ENCODE measurements around the gene CDC42EP4. TPM values are rescaled to one million over a fixed set of nuclear protein-coding genes. Genes with fewer than 3 reads are reported as not detected.

The CDC42EP4 gene
- total and polyA plus RNA-seq, 9 of the 15 experiments (the other 6 are each of a cell fraction or from before 2014, with no cell fraction given) = 0.65 to 20.8 (median 12.3) TPM

DNA sequence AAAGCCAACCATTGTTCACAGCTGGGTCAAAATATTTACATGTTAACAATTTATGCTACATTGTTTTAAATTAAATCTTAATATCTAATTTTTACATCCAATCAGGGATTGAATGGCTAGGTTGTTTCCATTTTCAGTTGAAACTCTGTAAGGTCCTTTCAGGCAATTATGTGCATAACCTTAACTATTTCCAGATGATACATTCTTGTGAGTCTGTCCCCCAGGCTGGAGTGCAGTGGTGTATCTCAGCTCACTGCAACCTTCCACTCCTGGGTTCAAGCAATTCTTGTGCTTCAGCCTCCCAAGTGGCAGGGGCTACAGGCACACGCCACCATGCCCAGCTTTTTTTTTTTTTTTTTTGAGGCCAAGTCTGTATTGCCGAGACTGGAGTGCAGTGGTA, 10.4 kb downstream of the CDC42EP4 start (continued):
- TF ChIP-seq, protein P1, sequence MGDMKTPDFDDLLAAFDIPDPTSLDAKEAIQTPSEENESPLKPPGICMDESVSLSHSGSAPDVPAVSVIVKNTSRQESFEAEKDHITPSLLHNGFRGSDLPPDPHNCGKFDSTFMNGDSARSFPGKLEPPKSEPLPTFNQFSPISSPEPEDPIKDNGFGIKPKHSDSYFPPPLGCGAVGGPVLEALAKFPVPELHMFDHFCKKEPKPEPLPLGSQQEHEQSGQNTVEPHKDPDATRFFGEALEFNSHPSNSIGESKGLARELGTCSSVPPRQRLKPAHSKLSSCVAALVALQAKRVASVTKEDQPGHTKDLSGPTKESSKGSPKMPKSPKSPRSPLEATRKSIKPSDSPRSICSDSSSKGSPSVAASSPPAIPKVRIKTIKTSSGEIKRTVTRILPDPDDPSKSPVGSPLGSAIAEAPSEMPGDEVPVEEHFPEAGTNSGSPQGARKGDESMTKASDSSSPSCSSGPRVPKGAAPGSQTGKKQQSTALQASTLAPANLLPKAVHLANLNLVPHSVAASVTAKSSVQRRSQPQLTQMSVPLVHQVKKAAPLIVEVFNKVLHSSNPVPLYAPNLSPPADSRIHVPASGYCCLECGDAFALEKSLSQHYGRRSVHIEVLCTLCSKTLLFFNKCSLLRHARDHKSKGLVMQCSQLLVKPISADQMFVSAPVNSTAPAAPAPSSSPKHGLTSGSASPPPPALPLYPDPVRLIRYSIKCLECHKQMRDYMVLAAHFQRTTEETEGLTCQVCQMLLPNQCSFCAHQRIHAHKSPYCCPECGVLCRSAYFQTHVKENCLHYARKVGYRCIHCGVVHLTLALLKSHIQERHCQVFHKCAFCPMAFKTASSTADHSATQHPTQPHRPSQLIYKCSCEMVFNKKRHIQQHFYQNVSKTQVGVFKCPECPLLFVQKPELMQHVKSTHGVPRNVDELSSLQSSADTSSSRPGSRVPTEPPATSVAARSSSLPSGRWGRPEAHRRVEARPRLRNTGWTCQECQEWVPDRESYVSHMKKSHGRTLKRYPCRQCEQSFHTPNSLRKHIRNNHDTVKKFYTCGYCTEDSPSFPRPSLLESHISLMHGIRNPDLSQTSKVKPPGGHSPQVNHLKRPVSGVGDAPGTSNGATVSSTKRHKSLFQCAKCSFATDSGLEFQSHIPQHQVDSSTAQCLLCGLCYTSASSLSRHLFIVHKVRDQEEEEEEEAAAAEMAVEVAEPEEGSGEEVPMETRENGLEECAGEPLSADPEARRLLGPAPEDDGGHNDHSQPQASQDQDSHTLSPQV (IDR thresholded peaks at IDR 0.05) = no peak
- TF ChIP-seq ZBTB17 (CRISPR knock-in tag; IDR thresholded peaks at IDR 0.05) (no peak), HEY1 (CRISPR knock-in tag; IDR thresholded peaks at IDR 0.05; ENCODE audit: borderline replicate concordance) (no peak), ZFP36 (IDR thresholded peaks at IDR 0.05; ENCODE audit: low read depth, low read length, partially characterized antibody) (no peak), BCL6 (CRISPR knock-in tag; IDR thresholded peaks at IDR 0.05) (no peak)
- TF ChIP-seq, protein P2, sequence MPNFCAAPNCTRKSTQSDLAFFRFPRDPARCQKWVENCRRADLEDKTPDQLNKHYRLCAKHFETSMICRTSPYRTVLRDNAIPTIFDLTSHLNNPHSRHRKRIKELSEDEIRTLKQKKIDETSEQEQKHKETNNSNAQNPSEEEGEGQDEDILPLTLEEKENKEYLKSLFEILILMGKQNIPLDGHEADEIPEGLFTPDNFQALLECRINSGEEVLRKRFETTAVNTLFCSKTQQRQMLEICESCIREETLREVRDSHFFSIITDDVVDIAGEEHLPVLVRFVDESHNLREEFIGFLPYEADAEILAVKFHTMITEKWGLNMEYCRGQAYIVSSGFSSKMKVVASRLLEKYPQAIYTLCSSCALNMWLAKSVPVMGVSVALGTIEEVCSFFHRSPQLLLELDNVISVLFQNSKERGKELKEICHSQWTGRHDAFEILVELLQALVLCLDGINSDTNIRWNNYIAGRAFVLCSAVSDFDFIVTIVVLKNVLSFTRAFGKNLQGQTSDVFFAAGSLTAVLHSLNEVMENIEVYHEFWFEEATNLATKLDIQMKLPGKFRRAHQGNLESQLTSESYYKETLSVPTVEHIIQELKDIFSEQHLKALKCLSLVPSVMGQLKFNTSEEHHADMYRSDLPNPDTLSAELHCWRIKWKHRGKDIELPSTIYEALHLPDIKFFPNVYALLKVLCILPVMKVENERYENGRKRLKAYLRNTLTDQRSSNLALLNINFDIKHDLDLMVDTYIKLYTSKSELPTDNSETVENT (CRISPR knock-in tag; IDR thresholded peaks at IDR 0.05) = no peak
- TF ChIP-seq, protein P3, sequence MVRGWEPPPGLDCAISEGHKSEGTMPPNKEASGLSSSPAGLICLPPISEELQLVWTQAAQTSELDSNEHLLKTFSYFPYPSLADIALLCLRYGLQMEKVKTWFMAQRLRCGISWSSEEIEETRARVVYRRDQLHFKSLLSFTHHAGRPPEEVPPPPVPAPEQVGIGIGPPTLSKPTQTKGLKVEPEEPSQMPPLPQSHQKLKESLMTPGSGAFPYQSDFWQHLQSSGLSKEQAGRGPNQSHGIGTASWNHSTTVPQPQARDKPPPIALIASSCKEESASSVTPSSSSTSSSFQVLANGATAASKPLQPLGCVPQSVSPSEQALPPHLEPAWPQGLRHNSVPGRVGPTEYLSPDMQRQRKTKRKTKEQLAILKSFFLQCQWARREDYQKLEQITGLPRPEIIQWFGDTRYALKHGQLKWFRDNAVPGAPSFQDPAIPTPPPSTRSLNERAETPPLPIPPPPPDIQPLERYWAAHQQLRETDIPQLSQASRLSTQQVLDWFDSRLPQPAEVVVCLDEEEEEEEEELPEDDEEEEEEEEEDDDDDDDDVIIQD (CRISPR knock-in tag; IDR thresholded peaks at IDR 0.05) = no peak
